Suppressor macrophage (primary cell): ENCODE data around the gene HOXA7.

Source experiments
- DNase-seq, 4 experiments: peaks; one replicate each; pipeline ENCODE4 v3.0.0-alpha.2; 2020 to 2022

The HOXA7 gene

DNA sequence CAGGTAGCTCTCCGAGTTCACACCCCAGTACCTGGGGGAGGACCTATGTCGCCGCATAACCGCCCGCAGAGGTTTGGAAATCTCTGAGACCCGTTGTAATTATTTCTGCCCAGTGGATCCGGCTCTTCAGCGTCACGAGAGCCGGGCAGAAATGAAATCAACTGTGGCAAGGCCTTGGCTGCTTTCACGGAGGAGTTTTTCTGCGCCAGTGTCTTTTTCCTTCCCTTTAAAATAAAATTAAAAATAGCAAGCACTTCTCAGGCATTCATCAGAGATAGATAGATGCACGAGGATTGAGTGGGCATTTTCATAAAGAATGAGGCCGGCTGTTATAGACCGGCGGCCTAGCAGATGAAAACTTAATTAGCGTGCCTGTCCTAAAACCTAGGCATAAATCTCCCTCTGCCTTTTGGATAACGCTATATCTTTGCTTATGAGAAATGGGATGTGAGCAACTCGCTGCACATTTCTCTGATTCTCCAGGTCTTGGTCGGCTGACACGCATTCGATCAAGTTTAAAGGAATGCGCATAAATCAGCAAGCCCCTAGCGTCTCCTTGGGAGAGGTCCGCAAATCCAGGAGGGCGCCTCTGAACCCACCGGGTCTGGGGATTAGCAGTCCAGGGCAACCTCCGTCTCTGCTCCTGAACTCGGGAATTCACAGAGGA, 37.0 kb upstream of the HOXA7 start:
- no peak for DNase-seq

DNA sequence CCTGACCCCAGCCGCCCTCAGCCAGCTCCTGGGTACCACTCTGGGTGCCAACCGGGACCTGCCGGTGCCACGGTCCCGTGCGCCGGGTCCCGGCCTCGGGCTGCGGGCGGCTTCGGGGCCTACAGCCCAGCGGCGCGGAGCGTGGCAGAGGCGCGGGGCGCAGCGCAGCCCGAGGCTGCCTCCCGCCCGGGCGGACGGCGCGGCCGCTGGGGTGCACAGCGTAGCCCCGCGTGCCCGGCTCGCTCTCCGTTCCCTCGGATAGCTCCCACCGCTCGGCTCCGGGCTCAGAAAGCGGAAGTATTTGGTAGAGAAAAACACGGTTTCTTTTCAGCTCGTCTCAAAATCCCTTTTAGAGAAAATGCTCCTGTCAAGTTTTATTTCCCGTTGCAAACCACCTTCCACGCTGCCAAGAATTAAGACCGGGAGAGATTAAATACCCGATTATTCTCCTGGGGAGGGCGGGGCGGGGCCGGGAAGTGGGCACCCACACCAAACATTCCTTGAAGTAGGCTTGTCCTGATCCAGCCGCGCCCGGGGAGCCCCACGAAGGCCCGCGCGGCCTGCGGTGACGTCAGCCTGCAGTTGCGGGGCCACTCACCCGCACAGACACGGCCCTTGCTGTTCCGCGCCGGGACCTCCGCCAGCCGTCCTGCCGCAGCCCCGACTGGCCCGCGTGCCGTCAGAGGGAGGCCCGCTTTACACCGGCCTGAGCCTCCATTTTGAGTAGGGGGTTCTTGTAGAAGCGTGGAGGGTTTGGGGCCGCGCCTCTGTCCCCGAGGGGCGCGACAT, 36.3 kb upstream of the HOXA7 start:
- peak; percentile 64 to 85 (median 80) for DNase-seq

GRCh38 chr7:27191833-27192545, 35.5 kb upstream of the HOXA7 start:
- DNase-seq: no peak

- no peak for DNase-seq
These were observed 34.8 kb upstream of the HOXA7 start for GRCh38 chr7:27191161-27191731.

GRCh38 chr7:27189997-27190748, 33.7 kb upstream of the HOXA7 start:
- DNase-seq: no peak

DNA sequence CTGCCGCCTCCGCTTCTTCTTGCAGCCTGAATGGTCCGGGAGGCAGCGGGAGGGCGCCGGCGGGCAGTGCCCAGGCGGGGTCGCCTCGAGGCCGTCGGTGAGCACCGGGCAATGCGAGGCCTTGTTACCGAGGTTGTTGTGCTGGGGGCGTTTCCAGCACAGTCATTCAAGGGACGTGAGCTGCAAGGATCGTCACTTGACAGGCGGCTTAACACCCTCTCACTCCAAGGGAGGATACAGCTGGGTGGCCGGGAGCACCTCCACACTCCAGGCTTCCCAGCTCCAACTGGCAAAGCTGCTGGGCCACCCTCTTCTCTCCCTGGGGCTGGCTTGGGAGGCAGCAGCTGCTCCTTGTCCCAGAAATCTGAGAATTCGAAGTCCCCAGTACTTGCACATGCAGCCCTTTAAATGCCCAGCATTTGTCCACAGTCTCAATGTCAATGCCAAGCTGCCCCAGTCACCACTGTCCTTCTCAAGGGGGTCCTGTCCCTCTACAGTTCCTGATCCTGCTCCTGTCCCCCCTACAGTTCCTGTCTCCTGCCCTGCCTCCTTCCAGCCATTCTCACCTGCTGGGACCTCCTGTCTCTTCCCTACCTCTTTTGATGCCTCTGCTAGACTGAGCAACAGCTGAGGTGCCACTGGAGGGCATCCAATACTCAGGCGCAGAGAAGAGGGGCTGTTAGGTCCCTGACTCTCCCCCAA, 33.0 kb upstream of the HOXA7 start:
- no peak for DNase-seq

DNA sequence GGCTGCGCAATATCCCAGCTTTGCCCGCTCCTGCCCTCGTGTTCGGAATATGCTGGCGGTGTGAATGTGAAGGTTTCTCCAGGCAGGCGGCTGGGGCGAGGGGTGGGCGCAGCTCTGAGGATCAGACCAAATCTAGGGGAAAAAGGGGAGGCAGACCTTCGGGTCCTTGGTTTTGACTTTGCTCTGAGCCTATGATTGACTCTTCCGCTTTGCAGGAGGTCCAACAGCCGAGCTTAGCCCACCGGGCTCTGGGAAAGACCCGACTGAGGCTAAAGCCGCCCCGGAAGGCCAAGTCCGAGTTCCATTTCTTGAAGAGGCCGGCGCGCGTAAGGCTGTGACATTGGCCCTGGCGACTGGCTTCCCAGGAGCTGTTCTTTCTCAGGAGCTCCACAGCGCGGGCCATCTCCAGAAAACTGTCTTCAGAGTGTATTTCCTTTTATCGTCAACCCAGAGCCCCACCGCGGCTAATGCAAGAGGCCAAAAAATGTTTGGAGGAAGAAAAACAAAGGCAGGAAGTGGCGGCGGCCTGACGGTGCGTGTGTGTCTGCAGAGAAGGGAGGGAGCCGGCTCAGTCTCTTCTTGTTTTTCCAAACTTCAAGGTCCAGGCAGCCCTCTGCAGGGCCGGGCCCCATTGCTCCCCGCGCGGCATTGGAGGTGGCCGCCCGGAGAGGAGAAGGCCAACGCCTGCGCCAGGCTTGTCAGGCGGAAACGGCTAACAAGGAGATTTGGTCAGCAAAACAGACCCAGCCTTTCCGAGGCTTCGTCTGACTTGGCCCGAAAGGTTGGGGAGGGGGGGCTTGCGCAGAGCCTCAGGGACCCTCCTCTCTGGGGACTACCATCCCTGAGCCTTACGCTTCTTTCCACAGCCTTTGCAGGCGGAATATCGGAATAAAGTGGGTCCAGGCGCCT, 32.2 kb upstream of the HOXA7 start:
- DNase-seq: peak; percentile 40 to 68 (median 56)

- DNase-seq: no peak
These were observed 31.3 kb upstream of the HOXA7 start for GRCh38 chr7:27187475-27188385.

- DNase-seq: no peak
These were observed 30.4 kb upstream of the HOXA7 start for GRCh38 chr7:27186668-27187474.

DNA sequence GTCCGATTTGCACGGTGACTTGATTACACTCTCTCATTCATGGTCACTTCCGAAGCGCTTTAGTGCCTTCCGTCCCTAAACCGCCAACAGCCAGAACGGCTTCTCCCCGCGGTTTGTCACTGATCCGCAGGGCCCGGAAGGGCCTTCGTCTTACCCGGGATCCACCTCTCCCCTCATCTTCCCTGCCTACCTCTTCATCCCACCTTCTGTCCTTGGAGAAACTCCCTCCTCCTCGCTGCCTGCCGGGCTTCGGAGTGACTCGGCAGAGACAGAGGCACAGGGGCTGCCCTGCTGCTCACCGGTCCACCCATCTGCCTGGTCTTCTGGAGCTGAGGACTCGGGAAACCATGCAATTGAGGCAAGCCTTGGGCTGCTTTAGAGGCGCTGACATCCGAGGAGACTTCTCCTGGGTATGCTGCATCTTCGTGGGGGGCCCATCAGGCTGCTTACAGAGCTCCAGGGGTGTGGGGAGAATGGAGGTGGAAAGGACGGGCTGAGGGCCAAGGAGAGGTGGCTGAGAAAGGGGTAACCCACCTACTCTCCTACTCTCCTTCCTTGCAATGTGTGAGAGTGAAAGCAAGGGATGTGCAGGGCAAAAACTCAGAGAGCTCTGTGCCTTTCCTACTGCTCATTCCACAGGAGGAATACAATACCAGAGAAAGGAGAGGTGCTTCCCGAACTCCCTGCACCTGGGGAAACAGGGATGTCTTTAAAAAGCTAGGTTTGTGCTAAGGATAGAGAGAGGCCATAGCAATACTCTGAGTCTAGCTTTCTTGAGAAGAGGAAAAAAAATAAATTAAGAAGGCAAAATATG, 29.6 kb upstream of the HOXA7 start:
- DNase-seq: peak in 1 of 4 experiments; percentile 27

GRCh38 chr7:27185013-27185853, 28.8 kb upstream of the HOXA7 start, which contains the start of gene HOXA11:
HOXA11 (minus strand) TSS chr7:27185232; CDS start chr7:27185144, 88 bp downstream.
- DNase-seq: peak in 1 of 4 experiments; percentile 34

DNA sequence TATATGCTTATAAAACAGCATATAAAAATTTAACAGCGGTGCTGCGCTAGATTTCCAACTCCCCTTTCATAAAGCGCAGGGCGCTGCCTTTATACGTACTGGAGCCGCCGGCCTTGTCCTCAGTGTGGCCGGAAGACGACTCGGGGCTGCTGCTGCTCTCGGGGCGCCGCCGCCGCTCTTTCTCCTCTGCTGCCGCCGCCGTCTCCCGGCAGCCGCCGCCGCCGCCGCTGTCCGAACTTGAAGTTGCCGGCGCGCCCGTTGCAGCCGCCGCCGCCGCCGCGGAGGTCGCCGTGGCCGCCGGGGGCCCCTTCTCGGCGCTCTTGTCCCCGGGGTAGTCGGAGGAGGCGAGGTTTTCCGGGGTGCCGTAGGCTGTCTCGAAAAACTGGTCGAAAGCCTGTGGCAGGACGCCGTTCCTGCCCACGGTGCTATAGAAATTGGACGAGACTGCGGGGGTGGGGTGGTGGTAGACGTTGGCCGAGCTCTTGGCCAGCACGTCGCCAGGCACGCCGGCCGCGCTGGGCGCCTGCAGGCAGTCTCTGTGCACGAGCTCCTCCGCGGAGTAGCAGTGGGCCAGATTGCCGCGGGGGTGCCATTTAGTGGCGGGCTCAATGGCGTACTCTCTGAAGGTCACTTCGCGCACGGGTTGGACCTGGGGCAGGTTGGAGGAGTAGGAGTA, 28.0 kb upstream of the HOXA7 start:
- peak in 3 of 4 experiments; percentile 47 to 73 (median 66) for DNase-seq

GRCh38 chr7:27183682-27184336, 27.3 kb upstream of the HOXA7 start:
- DNase-seq: peak in 1 of 4 experiments; percentile 52

GRCh38 chr7:27182861-27183681, 26.6 kb upstream of the HOXA7 start:
- no peak for DNase-seq
